Measurements from ENCODE around the gene LXN.

LXN gene

DNA sequence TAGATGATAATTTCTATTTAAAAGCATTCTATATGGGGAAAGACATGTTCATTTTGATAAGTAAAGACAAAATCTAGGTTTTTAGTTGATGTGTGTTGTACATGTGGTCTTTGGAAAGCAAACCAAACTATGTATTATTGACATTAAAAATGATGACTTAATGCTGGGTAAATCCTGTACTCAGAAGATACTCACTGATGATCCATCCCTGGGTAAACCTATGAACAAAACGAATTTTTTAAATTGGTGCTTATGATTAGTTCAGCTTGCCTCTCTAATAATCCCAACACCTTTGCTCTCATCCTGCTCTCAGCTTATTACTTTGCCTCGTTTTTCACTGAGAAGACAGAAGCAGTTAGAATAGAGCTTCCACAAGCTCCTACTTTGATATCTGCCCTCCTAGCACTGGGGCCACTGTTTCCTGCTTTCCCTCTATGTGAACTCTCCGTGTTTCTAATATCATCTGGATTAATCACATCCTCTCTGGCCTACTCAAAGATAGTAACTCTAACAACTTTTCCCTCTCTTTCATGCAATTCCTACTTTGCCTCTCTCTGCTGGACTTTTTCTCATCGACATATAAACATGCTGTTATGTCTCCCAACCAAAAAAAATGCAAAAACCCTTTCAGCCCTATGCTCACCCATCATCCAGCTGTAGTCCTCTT lies 30.5 kb upstream of the LXN start:
- Histone ChIP-seq H3F3A (ENCODE audit: control insufficient read depth, insufficient read depth) (no peaks in the 10 kb centered on the region), H3K36me3 (ENCODE audit: control insufficient read depth, low read length) (peaks cover 6% of the 10 kb centered on the region), H3K4me3 (ENCODE audit: low read length) (no peak overlapping the region), H3K9me3 (ENCODE audit: control insufficient read depth, insufficient read depth, low read length) (no peaks in the 10 kb centered on the region), H3K79me2 (ENCODE audit: control insufficient read depth, low read length) (no peaks in the 10 kb centered on the region), H3K4me1 (ENCODE audit: control insufficient read depth, low read length) (no peaks in the 10 kb centered on the region), H3K27ac (ENCODE audit: low read depth, low read length) (no peak overlapping the region), H4K20me1 (ENCODE audit: control insufficient read depth, insufficient read depth, low read depth, low read length) (no peaks in the 10 kb centered on the region), H3K27me3 (ENCODE audit: control insufficient read depth, low read length) (no peaks in the 10 kb centered on the region), H3K9me2 (replicated peaks; ENCODE audit: control insufficient read depth, low read length) (no peaks in the 10 kb centered on the region), H3K4me2 (ENCODE audit: low read length) (no peak overlapping the region)
- TF ChIP-seq, protein P1, sequence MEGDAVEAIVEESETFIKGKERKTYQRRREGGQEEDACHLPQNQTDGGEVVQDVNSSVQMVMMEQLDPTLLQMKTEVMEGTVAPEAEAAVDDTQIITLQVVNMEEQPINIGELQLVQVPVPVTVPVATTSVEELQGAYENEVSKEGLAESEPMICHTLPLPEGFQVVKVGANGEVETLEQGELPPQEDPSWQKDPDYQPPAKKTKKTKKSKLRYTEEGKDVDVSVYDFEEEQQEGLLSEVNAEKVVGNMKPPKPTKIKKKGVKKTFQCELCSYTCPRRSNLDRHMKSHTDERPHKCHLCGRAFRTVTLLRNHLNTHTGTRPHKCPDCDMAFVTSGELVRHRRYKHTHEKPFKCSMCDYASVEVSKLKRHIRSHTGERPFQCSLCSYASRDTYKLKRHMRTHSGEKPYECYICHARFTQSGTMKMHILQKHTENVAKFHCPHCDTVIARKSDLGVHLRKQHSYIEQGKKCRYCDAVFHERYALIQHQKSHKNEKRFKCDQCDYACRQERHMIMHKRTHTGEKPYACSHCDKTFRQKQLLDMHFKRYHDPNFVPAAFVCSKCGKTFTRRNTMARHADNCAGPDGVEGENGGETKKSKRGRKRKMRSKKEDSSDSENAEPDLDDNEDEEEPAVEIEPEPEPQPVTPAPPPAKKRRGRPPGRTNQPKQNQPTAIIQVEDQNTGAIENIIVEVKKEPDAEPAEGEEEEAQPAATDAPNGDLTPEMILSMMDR (IDR thresholded peaks at IDR 0.05; ENCODE audit: low read depth, low read length, poor library complexity, severe bottlenecking): no peak
- no peak for TF ChIP-seq EZH2phosphoT487 (IDR thresholded peaks at IDR 0.05; ENCODE audit: borderline replicate concordance, low read length)

DNA sequence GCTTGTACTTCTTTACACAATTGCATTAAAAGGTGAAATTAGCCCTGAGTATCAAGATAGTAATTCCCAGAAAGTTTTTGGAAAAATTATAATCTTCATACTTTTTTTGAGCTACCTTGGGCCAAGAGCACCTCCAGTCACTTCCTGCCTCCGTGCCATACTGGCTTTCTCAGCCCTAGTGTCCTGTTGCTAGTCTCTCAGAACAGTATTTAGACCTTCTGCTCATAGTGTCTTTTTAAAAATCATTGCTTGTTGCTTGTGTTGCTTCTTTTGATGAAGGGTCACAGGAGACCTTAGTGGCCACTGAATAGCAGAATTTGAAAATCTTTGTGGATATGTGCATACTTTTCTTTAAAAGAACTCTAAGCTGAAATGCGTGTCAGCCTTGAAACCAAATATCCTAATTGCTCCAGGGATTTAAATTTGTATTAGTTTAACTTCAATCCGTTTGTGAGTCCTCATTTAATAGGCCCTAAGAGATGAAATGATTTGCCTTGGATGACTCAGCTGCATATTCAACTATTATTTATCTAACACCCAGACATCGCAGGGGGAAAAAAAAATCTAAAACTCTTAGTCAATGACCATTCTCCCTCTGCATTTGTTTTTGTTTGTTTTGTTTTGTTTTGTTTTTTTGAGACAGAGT lies 29.1 kb upstream of the LXN start:
- Histone ChIP-seq H3K4me2 (ENCODE audit: low read length) (no peak overlapping the region), H3K4me3 (ENCODE audit: low read length) (no peak overlapping the region), H3F3A (ENCODE audit: control insufficient read depth, insufficient read depth) (peaks cover 5% of the 10 kb centered on the region; the same call in 1 of the 2 replicates), H3K9me2 (replicated peaks; ENCODE audit: control insufficient read depth, low read length) (no peaks in the 10 kb centered on the region), H3K27ac (ENCODE audit: low read depth, low read length) (no peak overlapping the region), H4K20me1 (ENCODE audit: control insufficient read depth, insufficient read depth, low read depth, low read length) (no peaks in the 10 kb centered on the region), H3K27me3 (ENCODE audit: control insufficient read depth, low read length) (no peaks in the 10 kb centered on the region), H3K9me3 (ENCODE audit: control insufficient read depth, insufficient read depth, low read length) (no peaks in the 10 kb centered on the region), H3K4me1 (ENCODE audit: control insufficient read depth, low read length) (no peaks in the 10 kb centered on the region), H3K79me2 (ENCODE audit: control insufficient read depth, low read length) (no peaks in the 10 kb centered on the region), H3K36me3 (ENCODE audit: control insufficient read depth, low read length) (peaks cover 1% of the 10 kb centered on the region; the same call in 1 of the 2 replicates)
- no peak for TF ChIP-seq EZH2phosphoT487 (IDR thresholded peaks at IDR 0.05; ENCODE audit: borderline replicate concordance, low read length)
- TF ChIP-seq, protein P1 (IDR thresholded peaks at IDR 0.05; ENCODE audit: low read depth, low read length, poor library complexity, severe bottlenecking): no peak

DNA sequence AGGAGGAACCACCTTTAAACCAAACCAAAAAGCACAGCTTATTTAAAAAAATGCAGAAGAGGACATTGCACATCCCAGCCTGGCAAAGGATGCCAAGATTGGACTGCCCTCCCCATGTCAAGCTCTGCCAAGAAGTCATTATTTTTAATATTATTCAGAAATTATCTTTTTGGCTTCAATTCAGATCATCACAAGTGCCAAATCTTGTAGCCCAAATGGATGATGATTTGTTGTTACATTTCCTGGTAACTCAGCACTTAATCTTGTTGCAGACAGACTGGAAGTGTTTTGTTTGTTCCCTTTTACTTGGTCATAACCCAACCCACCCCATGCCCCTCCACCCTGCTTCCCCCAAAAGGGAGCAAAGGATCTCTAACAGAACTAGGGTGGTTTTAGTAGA lies 28.1 kb upstream of the LXN start:
- Histone ChIP-seq H3K9me3 (ENCODE audit: control insufficient read depth, insufficient read depth, low read length) (no peaks in the 10 kb centered on the region), H3K27me3 (ENCODE audit: control insufficient read depth, low read length) (no peaks in the 10 kb centered on the region), H3F3A (ENCODE audit: control insufficient read depth, insufficient read depth) (peaks cover 5% of the 10 kb centered on the region; the same call in 1 of the 2 replicates), H3K4me1 (ENCODE audit: control insufficient read depth, low read length) (no peaks in the 10 kb centered on the region), H3K36me3 (ENCODE audit: control insufficient read depth, low read length) (peaks cover 2% of the 10 kb centered on the region; the same call in 1 of the 2 replicates), H3K9me2 (replicated peaks; ENCODE audit: control insufficient read depth, low read length) (no peaks in the 10 kb centered on the region), H3K4me3 (ENCODE audit: low read length) (no peak overlapping the region), H3K79me2 (ENCODE audit: control insufficient read depth, low read length) (no peaks in the 10 kb centered on the region), H3K4me2 (ENCODE audit: low read length) (no peak overlapping the region), H4K20me1 (ENCODE audit: control insufficient read depth, insufficient read depth, low read depth, low read length) (no peaks in the 10 kb centered on the region), H3K27ac (ENCODE audit: low read depth, low read length) (no peak overlapping the region)
- TF ChIP-seq, protein P1 (IDR thresholded peaks at IDR 0.05; ENCODE audit: low read depth, low read length, poor library complexity, severe bottlenecking): no peak
- no peak for TF ChIP-seq EZH2phosphoT487 (IDR thresholded peaks at IDR 0.05; ENCODE audit: borderline replicate concordance, low read length)
